GM19455 (cell line): ENCODE measurements around the gene SLC26A2.

Experiments used
- ATAC-seq: cut with Tn5 transposase; IDR thresholded peaks from one replicate; pipeline ENCODE4 v1.9.1; 2021; ENCODE audit not compliant: unreplicated experiment

The SLC26A2 gene

GRCh38 chr5:150035139-150035895, 74.8 kb downstream of the SLC26A2 start:
- peak; percentile 60 for ATAC-seq

GRCh38 chr5:150036513-150036912, 76.0 kb downstream of the SLC26A2 start:
- ATAC-seq: no peak
